Right lobe of liver (tissue), 6 donors: ENCODE measurements around the gene LYZL6. TPM values are rescaled to one million over a fixed set of nuclear protein-coding genes. Genes with fewer than 3 reads are reported as not detected.

Experiments
- ATAC-seq, 4 donors: fragments of 200-7000 bp; cut with Tn5 transposase; one replicate each; pipeline ENCODE4 v1.9.1; 2020; ENCODE audit warnings: mild to moderate bottlenecking in 4 of 4, moderate library complexity in 4 of 4
- DNase-seq, 3 donors: peaks; one replicate each; pipeline ENCODE4 v3.0.0-alpha.2; 2020
- H3K27ac ChIP-seq, 3 donors: fragments of 200-600 bp; one replicate each; pipeline ENCODE4 v1.8.0; 2022
- H3K27me3 ChIP-seq, 2 donors: fragments of 200-600 bp; one replicate each; pipeline ENCODE4 v1.8.0; 2022
- H3K36me3 ChIP-seq, 4 donors: fragments of 200-600 bp; sonication (generic) in 1 of 4; one replicate each; pipeline versions ENCODE4 v1.5.1 to v1.8.0; 2017 to 2022; ENCODE audit warnings: control low read depth in 1 of 4
- H3K4me1 ChIP-seq, 4 donors: fragments of 200-600 bp; sonication (generic) in 1 of 4; one replicate each; pipeline versions ENCODE4 v1.5.1 to v1.8.0; 2017 to 2022; ENCODE audit warnings: control low read depth in 1 of 4
- H3K4me3 ChIP-seq, 3 donors: fragments of 200-600 bp; one replicate each; pipeline ENCODE4 v1.8.0; 2022
- H3K9me3 ChIP-seq, 4 donors: fragments of 200-600 bp; sonication (generic) in 1 of 4; one replicate each; pipeline versions ENCODE4 v1.5.1 to v1.8.0; 2017 to 2022; ENCODE audit warnings: control low read depth in 1 of 4
- CTCF ChIP-seq, 4 donors: fragments of 200-600 bp in 3 of 4; fragments of 450-650 bp in 1 of 4; IDR thresholded peaks; one replicate each; pipeline versions ENCODE4 v1.5.1 to v1.8.0; 2016 to 2022; ENCODE audit warnings: antibody characterized with exemption in 4 of 4, mild to moderate bottlenecking in 2 of 4
- POLR2A ChIP-seq: fragments of 450-650 bp; IDR thresholded peaks from one replicate; pipeline ENCODE4 v1.6.1; 2017; ENCODE audit warnings: antibody characterized with exemption, mild to moderate bottlenecking
- WGBS: methylation state at CpG from one replicate; pipeline ENCODE4 v1.1.6; 2018; ENCODE audit warnings: low coverage, low lambda C conversion rate; ENCODE audit not compliant: insufficient coverage; ENCODE audit errors: missing lambda C conversion rate; 5-methylcytosine and 5-hydroxymethylcytosine counted together
- intact Hi-C, 2 donors: fragments of 100-400 bp; cut with DNase I; formaldehyde crosslinking; loops; one replicate each; pipeline versions ENCODE4 v1.11.2 to v1.14.1; 2022
- total RNA-seq, 6 experiments: library from RNA; depleted of rRNA in 2 of 6; stranded (reverse); fragments of >200 nt in 2 of 6; fragmentation: NEBNext Ultra II Directional in 3 of 6; extraction: Animal tissue kit (Norgen Biotek cat#: 25700) in 3 of 6; gene quantifications; one replicate each; pipeline versions ENCODE4 v1.1.0 to v1.2.4, GENCODE V29; 2016 to 2023
- donor health status: DM: no; HTN: yes; CAD: no.
- donor health status: DM: no; HTN: no; CAD: no.
- donor health status: DM: no; HTN: no; CAD: no.
- donor health status: DM: no; HTN: yes; CAD: no.
- donor health status: DM: no; HTN: yes; CAD: no.

Gene LYZL6
- total RNA-seq, 6 experiments from 2014 or later, result not detected

- Histone ChIP-seq H3K27me3 (no peaks in the 10 kb centered on the region), H3K4me1 (peaks cover 0 to 13% (median 0%) of the 10 kb centered on the region in 4 donors), H3K9me3 (no peaks in the 10 kb centered on the region), H3K36me3 (no peaks in the 10 kb centered on the region), H3K27ac (no peak overlapping the region), H3K4me3 (no peak overlapping the region)
- WGBS, result 94% methylated on average over 6 of the region's 7 CpGs
- ATAC-seq, result no peak
- DNase-seq, result no peak
- TF ChIP-seq POLR2A, result no peak
- TF ChIP-seq CTCF (IDR thresholded peaks at IDR 0.05), result no peak
- intact Hi-C loops, result no loop called here
These were observed 49.3 kb downstream of the LYZL6 start for GRCh38 chr17:35894206-35894605.

- intact Hi-C loops, result no loop called here
- TF ChIP-seq CTCF (IDR thresholded peaks at IDR 0.05), result no peak
- no peak for TF ChIP-seq POLR2A
- H3K9me3 ChIP-seq, result no peaks in the 10 kb centered on the region
- no peaks in the 10 kb centered on the region for H3K36me3 ChIP-seq
- peaks cover 0 to 10% (median 0%) of the 10 kb centered on the region in 4 donors for H3K4me1 ChIP-seq
- no peak overlapping the region for H3K4me3 ChIP-seq
- H3K27me3 ChIP-seq, result no peaks in the 10 kb centered on the region
- 80% methylated on average over 2 of the region's 4 CpGs for WGBS
- DNase-seq, result no peak
- H3K27ac ChIP-seq, result no peak overlapping the region
- no peak for ATAC-seq
These were observed 49.8 kb downstream of the LYZL6 start for GRCh38 chr17:35893751-35894150.

- ATAC-seq, result no peak
- no peak overlapping the region for H3K4me3 ChIP-seq
These were observed 51.1 kb downstream of the LYZL6 start for GRCh38 chr17:35892091-35893035.

GRCh38 chr17:35891269-35891668 lies 52.2 kb downstream of the LYZL6 start:
- WGBS, result 84% methylated on average over 4 of the region's 4 CpGs

More at GRCh38 chr17:35892091-35893035, 51.1 kb downstream of the LYZL6 start:
- H3K27ac ChIP-seq, result no peak overlapping the region
- TF ChIP-seq POLR2A, result no peak
- TF ChIP-seq CTCF (IDR thresholded peaks at IDR 0.05), result no peak
- no peak for DNase-seq
- H3K9me3 ChIP-seq, result no peaks in the 10 kb centered on the region
- H3K27me3 ChIP-seq, result no peaks in the 10 kb centered on the region
- H3K36me3 ChIP-seq, result no peaks in the 10 kb centered on the region
- intact Hi-C loops, result no loop called here
- peaks cover 0 to 6% (median 0%) of the 10 kb centered on the region in 4 donors for H3K4me1 ChIP-seq
- 27% methylated on average over 5 of the region's 6 CpGs for WGBS

More at GRCh38 chr17:35891269-35891668, 52.2 kb downstream of the LYZL6 start:
- ATAC-seq (no peak), DNase-seq (no peak)
- H3K27me3 ChIP-seq, result no peaks in the 10 kb centered on the region
- no peak overlapping the region for H3K27ac ChIP-seq
- H3K36me3 ChIP-seq, result no peaks in the 10 kb centered on the region
- intact Hi-C loops, result no loop called here
- H3K4me1 ChIP-seq, result peaks cover 0 to 6% (median 0%) of the 10 kb centered on the region in 4 donors
- H3K4me3 ChIP-seq, result no peak overlapping the region
- TF ChIP-seq CTCF (IDR thresholded peaks at IDR 0.05) (no peak), POLR2A (no peak)
- no peaks in the 10 kb centered on the region for H3K9me3 ChIP-seq
